ENCODE results near the gene RAPGEF5. TPM values are rescaled to one million over a fixed set of nuclear protein-coding genes. Genes with fewer than 3 reads are reported as not detected.

Gene RAPGEF5
- total and polyA plus RNA-seq, 2 experiments from 2014 or later = 0.11 to 0.86 TPM

GRCh38 chr7:22361795-22362194 lies 4.8 kb upstream of the RAPGEF5 start:
- peak; percentile 5 for DNase-seq
- H3K36me3 ChIP-seq (ENCODE audit: low read depth) = no peaks in the 10 kb centered on the region
- TF ChIP-seq EZH2phosphoT487 (IDR thresholded peaks at IDR 0.05; ENCODE audit: insufficient read depth, low read depth) (no peak), EZH2 (IDR thresholded peaks at IDR 0.05; ENCODE audit: insufficient read depth, poor library complexity, severe bottlenecking) (no peak)

GRCh38 chr7:22361320-22361719 lies 4.4 kb upstream of the RAPGEF5 start:
- DNase-seq = no peak
- Histone ChIP-seq H3K36me3 (ENCODE audit: low read depth) (no peaks in the 10 kb centered on the region), H3K4me2 (ENCODE audit: unreplicated experiment) (no peak overlapping the region), H3K79me2 (ENCODE audit: insufficient read depth) (no peaks in the 10 kb centered on the region), H3K4me3 (no peak overlapping the region), H3F3A (ENCODE audit: insufficient read depth) (no peaks in the 10 kb centered on the region), H3K4me1 (ENCODE audit: insufficient read depth) (0 out of 2 replicates have a peak, but pooled peaks cover 4% of the 10 kb centered on the region), H3K9me3 (ENCODE audit: low read depth) (no peaks in the 10 kb centered on the region), H3K9me2 (ENCODE audit: insufficient read depth) (no peaks in the 10 kb centered on the region), H3K27me3 (replicated peaks; ENCODE audit: insufficient read depth) (no peaks in the 10 kb centered on the region), H3K9ac (no peak overlapping the region), H3K27ac (no peak overlapping the region), H2AFZ (no peak overlapping the region), H4K20me1 (ENCODE audit: insufficient read depth) (no peaks in the 10 kb centered on the region)
- 67% methylated on average over 6 of the region's 6 CpGs for WGBS, 2 experiments (ENCODE audit: low coverage in 1 of 2, low lambda C conversion rate in 2 of 2, missing lambda C conversion rate in 2 of 2)
- in situ Hi-C loops (cut with MboI) = no loop called here
- TF ChIP-seq EZH2phosphoT487 (IDR thresholded peaks at IDR 0.05; ENCODE audit: insufficient read depth, low read depth) (no peak), EZH2 (IDR thresholded peaks at IDR 0.05; ENCODE audit: insufficient read depth, poor library complexity, severe bottlenecking) (no peak)

More at GRCh38 chr7:22361795-22362194, 4.8 kb upstream of the RAPGEF5 start:
- H2AFZ ChIP-seq = no peak overlapping the region
- no peaks in the 10 kb centered on the region for H3K79me2 ChIP-seq (ENCODE audit: insufficient read depth)
- H4K20me1 ChIP-seq (ENCODE audit: insufficient read depth) = no peaks in the 10 kb centered on the region
- no peaks in the 10 kb centered on the region for H3K9me3 ChIP-seq (ENCODE audit: low read depth)
- in situ Hi-C loops (cut with MboI) = no loop called here
- no peaks in the 10 kb centered on the region for H3K27me3 ChIP-seq (replicated peaks; ENCODE audit: insufficient read depth)
- H3K4me3 ChIP-seq = no peak overlapping the region
- H3K4me2 ChIP-seq (ENCODE audit: unreplicated experiment) = no peak overlapping the region
- H3K9me2 ChIP-seq (ENCODE audit: insufficient read depth) = no peaks in the 10 kb centered on the region
- no peaks in the 10 kb centered on the region for H3F3A ChIP-seq (ENCODE audit: insufficient read depth)
- 0 out of 2 replicates have a peak, but pooled peaks cover 4% of the 10 kb centered on the region for H3K4me1 ChIP-seq (ENCODE audit: insufficient read depth)
- no peak overlapping the region for H3K9ac ChIP-seq
- H3K27ac ChIP-seq = no peak overlapping the region
- WGBS, 2 experiments (ENCODE audit: low coverage in 1 of 2, low lambda C conversion rate in 2 of 2, missing lambda C conversion rate in 2 of 2) = 77 to 86% methylated on average over 2 of the region's 2 CpGs

GRCh38 chr7:22358820-22359697 lies 2.1 kb upstream of the RAPGEF5 start:
- in situ Hi-C loops (cut with MboI) = no loop called here
- Histone ChIP-seq H4K20me1 (ENCODE audit: insufficient read depth) (no peaks in the 10 kb centered on the region), H2AFZ (no peak overlapping the region), H3K4me1 (ENCODE audit: insufficient read depth) (0 out of 2 replicates have a peak, but pooled peaks cover 4% of the 10 kb centered on the region), H3K4me2 (ENCODE audit: unreplicated experiment) (no peak overlapping the region), H3K4me3 (no peak overlapping the region), H3F3A (ENCODE audit: insufficient read depth) (no peaks in the 10 kb centered on the region), H3K36me3 (ENCODE audit: low read depth) (no peaks in the 10 kb centered on the region), H3K9ac (no peak overlapping the region), H3K27me3 (replicated peaks; ENCODE audit: insufficient read depth) (no peaks in the 10 kb centered on the region), H3K27ac (no peak overlapping the region), H3K9me2 (ENCODE audit: insufficient read depth) (no peaks in the 10 kb centered on the region), H3K9me3 (ENCODE audit: low read depth) (no peaks in the 10 kb centered on the region), H3K79me2 (ENCODE audit: insufficient read depth) (no peaks in the 10 kb centered on the region)
- DNase-seq = no peak
- TF ChIP-seq EZH2phosphoT487 (IDR thresholded peaks at IDR 0.05; ENCODE audit: insufficient read depth, low read depth) = no peak
- no peak for TF ChIP-seq EZH2 (IDR thresholded peaks at IDR 0.05; ENCODE audit: insufficient read depth, poor library complexity, severe bottlenecking)
- WGBS, 2 experiments (ENCODE audit: low coverage in 1 of 2, low lambda C conversion rate in 2 of 2, missing lambda C conversion rate in 2 of 2) = 89 to 94% methylated on average over 8 of the region's 8 CpGs

GRCh38 chr7:22357311-22358175 lies 589 bp upstream of the RAPGEF5 start:
- Histone ChIP-seq H3K4me2 (ENCODE audit: unreplicated experiment) (peak overlapping the region; percentile 41), H3F3A (ENCODE audit: insufficient read depth) (0 out of 2 replicates have a peak, but pooled peaks cover 3% of the 10 kb centered on the region), H3K36me3 (ENCODE audit: low read depth) (no peaks in the 10 kb centered on the region), H3K27me3 (replicated peaks; ENCODE audit: insufficient read depth) (no peaks in the 10 kb centered on the region), H3K9me2 (ENCODE audit: insufficient read depth) (no peaks in the 10 kb centered on the region), H3K79me2 (ENCODE audit: insufficient read depth) (no peaks in the 10 kb centered on the region), H3K9ac (no peak overlapping the region), H4K20me1 (ENCODE audit: insufficient read depth) (no peaks in the 10 kb centered on the region), H2AFZ (peak overlapping the region; percentile 44; the same call in 1 of the 2 replicates), H3K4me3 (peak overlapping the region; percentile 60), H3K27ac (no peak overlapping the region), H3K9me3 (ENCODE audit: low read depth) (no peaks in the 10 kb centered on the region), H3K4me1 (ENCODE audit: insufficient read depth) (0 out of 2 replicates have a peak, but pooled peaks cover 4% of the 10 kb centered on the region)
- in situ Hi-C loops (cut with MboI) = no loop called here
- peak; percentile 20 for DNase-seq
- 23% methylated on average over 20 to 23 of the region's 23 CpGs for WGBS, 2 experiments (ENCODE audit: low coverage in 1 of 2, low lambda C conversion rate in 2 of 2, missing lambda C conversion rate in 2 of 2)
- TF ChIP-seq EZH2phosphoT487 (IDR thresholded peaks at IDR 0.05; ENCODE audit: insufficient read depth, low read depth) = no peak
- no peak for TF ChIP-seq EZH2 (IDR thresholded peaks at IDR 0.05; ENCODE audit: insufficient read depth, poor library complexity, severe bottlenecking)
